Ectodermal cell (in vitro differentiated cells): ENCODE data around the gene PUS3.

Experiments
- H3K27ac ChIP-seq: 2 replicates; pipeline ENCODE4 v1.7.0; 2013; ENCODE audit warnings: mild to moderate bottlenecking, low read depth, low read length; ENCODE audit not compliant: insufficient read depth, poor library complexity, severe bottlenecking
- H3K27me3 ChIP-seq: 2 replicates; pipeline ENCODE4 v1.7.0; 2013; ENCODE audit warnings: mild to moderate bottlenecking, low read length; ENCODE audit not compliant: insufficient read depth, control insufficient read depth, poor library complexity, severe bottlenecking
- H3K36me3 ChIP-seq: one replicate; pipeline ENCODE4 v1.7.0; 2013; ENCODE audit warnings: low read length; ENCODE audit not compliant: control insufficient read depth, insufficient read depth
- H3K4me1 ChIP-seq: one replicate; pipeline ENCODE4 v1.7.0; 2013; ENCODE audit warnings: low read length; ENCODE audit not compliant: control insufficient read depth, insufficient read depth
- H3K4me3 ChIP-seq: 2 replicates; pipeline ENCODE4 v1.7.0; 2013; ENCODE audit warnings: low read depth, low read length, control low read depth; ENCODE audit not compliant: insufficient read depth
- H3K9me3 ChIP-seq: 2 replicates; pipeline ENCODE4 v1.7.0; 2013; ENCODE audit warnings: mild to moderate bottlenecking, low read length, moderate library complexity; ENCODE audit not compliant: control insufficient read depth
- WGBS, 2 experiments: methylation state at CpG; one replicate each; pipeline ENCODE4 v1.1.7; 2013; ENCODE audit warnings: missing lambda C conversion rate in 2 of 2; 5-methylcytosine and 5-hydroxymethylcytosine counted together

The PUS3 gene

GRCh38 chr11:125946712-125947418 lies 43.9 kb upstream of the PUS3 start:
- Histone ChIP-seq H3K9me3 (no peaks in the 10 kb centered on the region), H3K27me3 (no peaks in the 10 kb centered on the region), H3K4me3 (no peak overlapping the region), H3K4me1 (peaks cover 14% of the 10 kb centered on the region), H3K27ac (no peak overlapping the region), H3K36me3 (no peaks in the 10 kb centered on the region)
- WGBS, 2 experiments, result 93 to 96% methylated on average over 14 of the region's 14 CpGs

- Histone ChIP-seq H3K27ac (no peak within 1 kb of the TSS), H3K4me1 (peaks cover 13% of the 10 kb centered on the region), H3K9me3 (no peaks in the 10 kb centered on the region), H3K27me3 (no peaks in the 10 kb centered on the region), H3K4me3 (no peak within 1 kb of the TSS), H3K36me3 (no peaks in the 10 kb centered on the region)
- WGBS, 2 experiments, result 90 to 91% methylated on average over 8 of the region's 8 CpGs
Observed at GRCh38 chr11:125945797-125946520, 43.0 kb upstream of the PUS3 start, which contains the start of gene VSIG10L2. Gene VSIG10L2, plus strand, starts transcription at chr11:125946044. Its CDS starts 12 bp downstream, at chr11:125946056.

GRCh38 chr11:125945011-125945796 lies 42.2 kb upstream of the PUS3 start:
- Histone ChIP-seq H3K4me1 (peaks cover 13% of the 10 kb centered on the region), H3K27ac (no peak overlapping the region), H3K27me3 (no peaks in the 10 kb centered on the region), H3K9me3 (no peaks in the 10 kb centered on the region), H3K36me3 (no peaks in the 10 kb centered on the region), H3K4me3 (no peak overlapping the region)
- WGBS, 2 experiments, result 89 to 94% methylated on average over 15 of the region's 15 CpGs

GRCh38 chr11:125944350-125945010 lies 41.5 kb upstream of the PUS3 start:
- 87% methylated on average over 13 of the region's 13 CpGs for WGBS, 2 experiments
- no peak overlapping the region for H3K27ac ChIP-seq
- peaks cover 14% of the 10 kb centered on the region for H3K4me1 ChIP-seq
- no peaks in the 10 kb centered on the region for H3K9me3 ChIP-seq
- no peak overlapping the region for H3K4me3 ChIP-seq
- H3K27me3 ChIP-seq, result no peaks in the 10 kb centered on the region
- no peaks in the 10 kb centered on the region for H3K36me3 ChIP-seq

GRCh38 chr11:125943661-125944349 lies 40.8 kb upstream of the PUS3 start:
- Histone ChIP-seq H3K36me3 (no peaks in the 10 kb centered on the region), H3K4me1 (peaks cover 20% of the 10 kb centered on the region), H3K27ac (no peak overlapping the region), H3K27me3 (no peaks in the 10 kb centered on the region), H3K9me3 (no peaks in the 10 kb centered on the region), H3K4me3 (no peak overlapping the region)
- WGBS, 2 experiments, result 87 to 88% methylated on average over 9 of the region's 9 CpGs

- no peaks in the 10 kb centered on the region for H3K9me3 ChIP-seq
- H3K27ac ChIP-seq, result no peak overlapping the region
- H3K4me3 ChIP-seq, result no peak overlapping the region
- H3K4me1 ChIP-seq, result peaks cover 24% of the 10 kb centered on the region
- no peaks in the 10 kb centered on the region for H3K27me3 ChIP-seq
- no peaks in the 10 kb centered on the region for H3K36me3 ChIP-seq
- 92 to 93% methylated on average over 12 of the region's 12 CpGs for WGBS, 2 experiments
Observed at GRCh38 chr11:125942771-125943428, 39.9 kb upstream of the PUS3 start.

- H3K27ac ChIP-seq, result no peak overlapping the region
- H3K9me3 ChIP-seq, result no peaks in the 10 kb centered on the region
- no peak overlapping the region for H3K4me3 ChIP-seq
- no peaks in the 10 kb centered on the region for H3K27me3 ChIP-seq
- WGBS, 2 experiments, result 42% methylated on average over 20 of the region's 20 CpGs
- H3K36me3 ChIP-seq, result no peaks in the 10 kb centered on the region
- peaks cover 24% of the 10 kb centered on the region for H3K4me1 ChIP-seq
Observed at GRCh38 chr11:125941619-125942611, 38.9 kb upstream of the PUS3 start.

GRCh38 chr11:125941267-125941618 lies 38.2 kb upstream of the PUS3 start:
- H3K4me1 ChIP-seq, result peaks cover 24% of the 10 kb centered on the region
- no peak overlapping the region for H3K4me3 ChIP-seq
- no peaks in the 10 kb centered on the region for H3K36me3 ChIP-seq
- no peaks in the 10 kb centered on the region for H3K9me3 ChIP-seq
- WGBS, 2 experiments, result 90 to 91% methylated on average over 4 of the region's 4 CpGs
- no peaks in the 10 kb centered on the region for H3K27me3 ChIP-seq
- H3K27ac ChIP-seq, result no peak overlapping the region
